HG03064 (cell line): Measurements from ENCODE around the gene RPL6.

Source experiments
- ATAC-seq: cut with Tn5 transposase; IDR thresholded peaks from one replicate; pipeline ENCODE4 v1.9.1; 2021; ENCODE audit warnings: low read depth; ENCODE audit not compliant: unreplicated experiment

The RPL6 gene

GRCh38 chr12:112381406-112381882, 28.0 kb downstream of the RPL6 start:
- peak; percentile 42 for ATAC-seq

GRCh38 chr12:112380663-112381405, 28.6 kb downstream of the RPL6 start:
- no peak for ATAC-seq

GRCh38 chr12:112375105-112375504, 34.3 kb downstream of the RPL6 start:
- no peak for ATAC-seq

GRCh38 chr12:112374166-112374740, 35.2 kb downstream of the RPL6 start:
- ATAC-seq, result no peak

- no peak for ATAC-seq
Measured at GRCh38 chr12:112370868-112371510, 38.4 kb downstream of the RPL6 start.

- ATAC-seq, result no peak
Measured at GRCh38 chr12:112370199-112370598, 39.2 kb downstream of the RPL6 start.

GRCh38 chr12:112368856-112369255, 40.5 kb downstream of the RPL6 start:
- no peak for ATAC-seq

- no peak for ATAC-seq
Measured at GRCh38 chr12:112367965-112368364, 41.4 kb downstream of the RPL6 start.

- ATAC-seq, result no peak
Measured at GRCh38 chr12:112362310-112362709, 47.1 kb downstream of the RPL6 start.

GRCh38 chr12:112361271-112361670, 48.1 kb downstream of the RPL6 start:
- ATAC-seq, result no peak

GRCh38 chr12:112359290-112359689, 50.1 kb downstream of the RPL6 start:
- ATAC-seq, result no peak

- ATAC-seq, result no peak
Measured at GRCh38 chr12:112357214-112357613, 52.2 kb downstream of the RPL6 start.
